ENCODE measurements around the gene IRAK1. TPM values are rescaled to one million over a fixed set of nuclear protein-coding genes. Genes with fewer than 3 reads are reported as not detected.

Gene IRAK1
- total RNA-seq, 4 donors from 2014 or later = 36.4 to 53.1 (median 42.8) TPM

- Histone ChIP-seq H3K9me3 (no peaks in the 10 kb centered on the region), H3K27me3 (no peaks in the 10 kb centered on the region), H3K4me3 (replicated peaks in 1 of 3) (peak overlapping the region in 2 of 3 donors; percentile 11 to 13), H3K4me1 (peaks cover 12 to 27% of the 10 kb centered on the region in 2 donors), H3K27ac (peak overlapping the region; percentile 53 to 98 (median 59)), H3K36me3 (no peaks in the 10 kb centered on the region)
- WGBS, 2 donors = 31 to 38% methylated on average over 13 to 14 of the region's 20 CpGs
- DNase-seq = no peak
- intact Hi-C loops (cut with DNase I) = no loop called here
- no peak for TF ChIP-seq POLR2A (IDR thresholded peaks at IDR 0.05)
- TF ChIP-seq CTCF (IDR thresholded peaks at IDR 0.05) = no peak
Observed at GRCh38 chrX:153973127-153974002, 46.3 kb downstream of the IRAK1 start.

GRCh38 chrX:153972368-153973126, 47.2 kb downstream of the IRAK1 start, which contains the start of gene TMEM187:
TMEM187 (plus strand) TSS chrX:153972754; CDS start chrX:153982063, 9,309 bp downstream.
- Histone ChIP-seq H3K9me3 (no peaks in the 10 kb centered on the region), H3K27me3 (no peaks in the 10 kb centered on the region), H3K27ac (peak within 1 kb of the TSS; percentile 98 to 100 (median 99)), H3K36me3 (no peaks in the 10 kb centered on the region), H3K4me1 (peaks cover 18 to 30% of the 10 kb centered on the region in 2 donors), H3K4me3 (replicated peaks in 1 of 3) (peak within 1 kb of the TSS; percentile 19 to 92 (median 66))
- 0 to 2% methylated on average over 10 to 17 of the region's 103 CpGs for WGBS, 2 donors
- DNase-seq = peak; percentile 81
- TF ChIP-seq CTCF (IDR thresholded peaks at IDR 0.05) = no peak
- peak in 1 of 2 donors; percentile 70 for TF ChIP-seq POLR2A (IDR thresholded peaks at IDR 0.05)
- intact Hi-C loops (cut with DNase I) = no loop called here

- peak within 1 kb of the TSS; percentile 39 to 92 (median 66) for H3K4me3 ChIP-seq (replicated peaks in 1 of 3)
- no peak for TF ChIP-seq POLR2A (IDR thresholded peaks at IDR 0.05)
- peak in 1 of 6 experiments; percentile 14 for TF ChIP-seq CTCF (IDR thresholded peaks at IDR 0.05)
- intact Hi-C loops (cut with DNase I) = no loop called here
- no peaks in the 10 kb centered on the region for H3K9me3 ChIP-seq
- WGBS, 2 donors = 0% methylated on average over 4 to 8 of the region's 96 CpGs
- DNase-seq = peak; percentile 90
- no peaks in the 10 kb centered on the region for H3K27me3 ChIP-seq
- H3K27ac ChIP-seq = peak within 1 kb of the TSS; percentile 98 to 100 (median 99)
- peaks cover 26 to 32% of the 10 kb centered on the region in 2 donors for H3K4me1 ChIP-seq
- no peaks in the 10 kb centered on the region for H3K36me3 ChIP-seq
Observed at GRCh38 chrX:153971450-153972367, 48.0 kb downstream of the IRAK1 start, which contains the start of gene HCFC1. HCFC1 (minus strand) TSS chrX:153971818; CDS start chrX:153970840, 978 bp downstream.

GRCh38 chrX:153971124-153971449, 48.6 kb downstream of the IRAK1 start:
- H3K4me1 ChIP-seq = peaks cover 26 to 38% of the 10 kb centered on the region in 2 donors
- H3K27me3 ChIP-seq = no peaks in the 10 kb centered on the region
- DNase-seq = peak; percentile 84 to 88

More at GRCh38 chrX:153971124-153971449, 48.6 kb downstream of the IRAK1 start:
- intact Hi-C loops (cut with DNase I) = no loop called here
- H3K27ac ChIP-seq = peak overlapping the region; percentile 98 to 100 (median 99)
- TF ChIP-seq CTCF (IDR thresholded peaks at IDR 0.05) = no peak
- peak in 1 of 2 donors; percentile 63 for TF ChIP-seq POLR2A (IDR thresholded peaks at IDR 0.05)
- no peaks in the 10 kb centered on the region for H3K36me3 ChIP-seq
- WGBS, 2 donors = 0% methylated on average over 1 of the region's 34 CpGs
- H3K4me3 ChIP-seq (replicated peaks in 1 of 3) = peak overlapping the region; percentile 39 to 92 (median 66)
- H3K9me3 ChIP-seq = no peaks in the 10 kb centered on the region
